Calu3 (cell line): ENCODE results near the gene CREB3L1. TPM values are rescaled to one million over a fixed set of nuclear protein-coding genes. Genes with fewer than 3 reads are reported as not detected.
A peak's percentile ranks its signal among the peaks of the same experiment; 100 is the strongest.

Experiments
- BruUV-seq: library from RNA; stranded (reverse); fragments of 400-500 nt; replicated peaks from 2 replicates; lab custom pipeline; 2021; lab: Mats Ljungman, UMichigan
- CTCF ChIA-PET: fragments of 300-600 bp; sonication (Branson Sonifier 250); formaldehyde crosslinking; loops from one replicate; lab custom pipeline; 2022; ENCODE audit warnings: antibody characterized with exemption; lab: Charles Lee
- DNase-seq: peaks from one replicate; pipeline ENCODE4 v3.0.0; 2022
- H3K27ac Mint-ChIP-seq: one replicate; pipeline ENCODE4 v1.8.0; 2022; ENCODE audit warnings: mixed read lengths; ENCODE audit not compliant: unreplicated experiment
- H3K27me3 Mint-ChIP-seq: one replicate; pipeline ENCODE4 v1.8.0; 2022; ENCODE audit warnings: mixed read lengths; ENCODE audit not compliant: unreplicated experiment
- H3K36me3 Mint-ChIP-seq: one replicate; pipeline ENCODE4 v1.8.0; 2022; ENCODE audit warnings: mild to moderate bottlenecking, moderate library complexity, mixed read lengths; ENCODE audit not compliant: insufficient read depth, unreplicated experiment
- H3K4me1 Mint-ChIP-seq: one replicate; pipeline ENCODE4 v1.8.0; 2022; ENCODE audit warnings: mild to moderate bottlenecking, low read depth, mixed read lengths; ENCODE audit not compliant: unreplicated experiment
- H3K4me3 Mint-ChIP-seq: one replicate; pipeline ENCODE4 v1.8.0; 2022; ENCODE audit warnings: mild to moderate bottlenecking, low read depth, moderate library complexity, mixed read lengths; ENCODE audit not compliant: unreplicated experiment
- H3K9me3 Mint-ChIP-seq: one replicate; pipeline ENCODE4 v1.8.0; 2022; ENCODE audit warnings: low read depth, mixed read lengths; ENCODE audit not compliant: unreplicated experiment
- CTCF ChIP-seq: fragments of 200-600 bp; IDR thresholded peaks from one replicate; pipeline ENCODE4 v1.8.0; 2022; ENCODE audit warnings: antibody characterized with exemption; ENCODE audit not compliant: unreplicated experiment
- intact Hi-C: fragments of 100-400 bp; cut with micrococcal nuclease; formaldehyde crosslinking; loops from one replicate; pipeline ENCODE4 v1.10.0; 2022; ENCODE audit not compliant: unreplicated experiment
- total RNA-seq: library from RNA; stranded (reverse); gene quantifications from 2 replicates; pipeline ENCODE4 v1.2.3, GENCODE V29; 2022

Gene CREB3L1
- total RNA-seq, 1 experiment from 2014 or later: not detected

GRCh38 chr11:46271875-46272815 lies 5.3 kb upstream of the CREB3L1 start:
- no peak for TF ChIP-seq CTCF
- H3K4me1 Mint-ChIP-seq: peaks cover 37% of the 10 kb centered on the region
- BruUV-seq: no TSS peak
- no peak overlapping the region for H3K4me3 Mint-ChIP-seq
- CTCF ChIA-PET: interaction anchor here (0.9 to 1.2 kb wide), 5 partner anchors 9 to 28 kb away, joined by 3 to 5 read pairs (median 4); no protein-coding TSS in a partner anchor
- H3K36me3 Mint-ChIP-seq: no peaks in the 10 kb centered on the region
- intact Hi-C loops: no loop called here
- peaks cover 74% of the 10 kb centered on the region for H3K27me3 Mint-ChIP-seq
- no peak for DNase-seq
- no peaks in the 10 kb centered on the region for H3K9me3 Mint-ChIP-seq
- H3K27ac Mint-ChIP-seq: no peak overlapping the region

- BruUV-seq: no TSS peak
- Mint-ChIP-seq H3K9me3 (no peaks in the 10 kb centered on the region), H3K27ac (no peak overlapping the region), H3K27me3 (peaks cover 75% of the 10 kb centered on the region), H3K4me3 (no peak overlapping the region), H3K4me1 (peaks cover 37% of the 10 kb centered on the region), H3K36me3 (no peaks in the 10 kb centered on the region)
- intact Hi-C loops: no loop called here
- no peak for DNase-seq
- CTCF ChIA-PET: interaction anchor here (0.9 to 1.7 kb wide), 5 partner anchors 10 to 36 kb away, joined by 3 to 6 read pairs (median 5); no protein-coding TSS in a partner anchor
- TF ChIP-seq CTCF: no peak
These were observed 4.5 kb upstream of the CREB3L1 start for GRCh38 chr11:46272816-46273427.

- Mint-ChIP-seq H3K27me3 (peaks cover 75% of the 10 kb centered on the region), H3K4me1 (peaks cover 39% of the 10 kb centered on the region), H3K9me3 (no peaks in the 10 kb centered on the region), H3K4me3 (no peak overlapping the region), H3K27ac (no peak overlapping the region), H3K36me3 (no peaks in the 10 kb centered on the region)
- DNase-seq: peak; percentile 51
- no TSS peak for BruUV-seq
- TF ChIP-seq CTCF: no peak
- CTCF ChIA-PET: interaction anchor here (0.6 to 1.7 kb wide), 4 partner anchors 12 to 1343 kb away, joined by 3 to 6 read pairs (median 4); no protein-coding TSS in a partner anchor
- intact Hi-C loops: no loop called here
These were observed 3.8 kb upstream of the CREB3L1 start for GRCh38 chr11:46273511-46274205.

- H3K4me1 Mint-ChIP-seq: peaks cover 48% of the 10 kb centered on the region
- no peak overlapping the region for H3K27ac Mint-ChIP-seq
- DNase-seq: no peak
- H3K9me3 Mint-ChIP-seq: no peaks in the 10 kb centered on the region
- BruUV-seq: no TSS peak
- TF ChIP-seq CTCF: no peak
- CTCF ChIA-PET: no interaction called here
- intact Hi-C loops: no loop called here
- H3K4me3 Mint-ChIP-seq: no peak overlapping the region
- no peaks in the 10 kb centered on the region for H3K36me3 Mint-ChIP-seq
- H3K27me3 Mint-ChIP-seq: peaks cover 75% of the 10 kb centered on the region
These were observed 1.4 kb upstream of the CREB3L1 start for GRCh38 chr11:46275964-46276641.
